Activated B cell treated with CpG ODN at 0.5 μM for 24 hours (primary cell): ENCODE data around the gene NT5C1A. TPM values are rescaled to one million over a fixed set of nuclear protein-coding genes. Genes with fewer than 3 reads are reported as not detected.

Experiments used
- ATAC-seq: fragments of 200-7000 bp; cut with Tn5 transposase; one replicate; pipeline ENCODE4 v1.10.0; 2021; ENCODE audit warnings: low read depth, mild to moderate bottlenecking, moderate library complexity
- CTCF ChIA-PET: fragments of 350-600 bp; sonication (Branson Sonifier 250); formaldehyde crosslinking; loops from one replicate; lab custom pipeline; 2021; ENCODE audit warnings: antibody characterized with exemption; lab: Charles Lee
- POLR2A ChIA-PET: fragments of 350-600 bp; sonication (Branson Sonifier 250); formaldehyde crosslinking; loops from one replicate; lab custom pipeline; 2021; ENCODE audit warnings: antibody characterized with exemption; lab: Charles Lee
- DNase-seq: peaks from one replicate; pipeline ENCODE4 v3.0.0; 2022
- H3K27ac Mint-ChIP-seq: one replicate; pipeline ENCODE4 v1.8.0; 2020; ENCODE audit warnings: mixed read lengths
- H3K27me3 Mint-ChIP-seq: one replicate; pipeline ENCODE4 v1.8.0; 2021; ENCODE audit warnings: mixed read lengths
- H3K36me3 Mint-ChIP-seq: one replicate; pipeline ENCODE4 v1.8.0; 2021; ENCODE audit warnings: low read depth, mixed read lengths
- H3K4me1 Mint-ChIP-seq: one replicate; pipeline ENCODE4 v1.8.0; 2021; ENCODE audit warnings: mixed read lengths
- H3K4me3 Mint-ChIP-seq: one replicate; pipeline ENCODE4 v1.8.0; 2020; ENCODE audit warnings: mild to moderate bottlenecking, mixed read lengths
- H3K9me3 Mint-ChIP-seq: one replicate; pipeline ENCODE4 v1.8.0; 2020; ENCODE audit warnings: mixed read lengths
- intact Hi-C: fragments of 100-400 bp; cut with micrococcal nuclease; formaldehyde crosslinking; loops from one replicate; pipeline ENCODE4 v1.15.1; 2024
- total RNA-seq: library from RNA; stranded (reverse); gene quantifications from 2 replicates; pipeline ENCODE4 v1.2.3, GENCODE V29; 2022
- TF ChIP-seq, protein P1 (sequence below): fragments of 200-600 bp; IDR thresholded peaks from one replicate; pipeline ENCODE4 v1.8.0; 2022; ENCODE audit warnings: antibody characterized with exemption, mild to moderate bottlenecking

The NT5C1A gene
- total RNA-seq, 1 donor from 2014 or later: not detected

GRCh38 chr1:39622427-39622826, 49.5 kb downstream of the NT5C1A start:
- CTCF ChIA-PET: no interaction called here
- intact Hi-C loops: no loop called here

DNA sequence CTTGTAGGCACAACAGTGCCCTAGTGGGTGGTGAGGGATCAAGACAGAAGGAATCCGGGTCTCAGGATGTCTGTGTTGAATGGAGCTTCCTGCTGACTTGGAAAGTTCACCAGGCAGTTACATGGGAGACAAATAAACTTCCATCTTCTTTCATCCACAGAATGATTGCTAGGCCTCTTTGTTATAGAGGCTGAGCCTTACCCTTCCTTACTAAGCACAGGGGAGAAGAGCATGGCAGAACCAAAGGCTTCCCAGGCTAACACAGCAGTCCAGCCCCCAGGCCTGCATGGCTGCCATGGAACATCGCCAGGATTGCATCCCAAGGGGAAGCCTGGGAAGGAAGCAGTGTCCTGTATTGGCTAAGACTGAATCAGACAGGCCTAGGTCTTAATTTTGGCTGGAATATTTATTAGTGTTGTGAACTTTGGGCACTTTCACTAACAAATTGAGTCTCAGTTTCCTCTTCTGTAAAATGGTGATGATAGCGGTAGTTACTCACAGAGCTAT, 51.2 kb downstream of the NT5C1A start:
- H3K4me3 Mint-ChIP-seq: no peak overlapping the region
- intact Hi-C loops: no loop called here
- ATAC-seq (no peak), DNase-seq (no peak)
- no peak overlapping the region for H3K27ac Mint-ChIP-seq
- POLR2A ChIA-PET: no interaction called here
- H3K9me3 Mint-ChIP-seq: no peaks in the 10 kb centered on the region
- H3K4me1 Mint-ChIP-seq: no peaks in the 10 kb centered on the region
- TF ChIP-seq, protein P1, sequence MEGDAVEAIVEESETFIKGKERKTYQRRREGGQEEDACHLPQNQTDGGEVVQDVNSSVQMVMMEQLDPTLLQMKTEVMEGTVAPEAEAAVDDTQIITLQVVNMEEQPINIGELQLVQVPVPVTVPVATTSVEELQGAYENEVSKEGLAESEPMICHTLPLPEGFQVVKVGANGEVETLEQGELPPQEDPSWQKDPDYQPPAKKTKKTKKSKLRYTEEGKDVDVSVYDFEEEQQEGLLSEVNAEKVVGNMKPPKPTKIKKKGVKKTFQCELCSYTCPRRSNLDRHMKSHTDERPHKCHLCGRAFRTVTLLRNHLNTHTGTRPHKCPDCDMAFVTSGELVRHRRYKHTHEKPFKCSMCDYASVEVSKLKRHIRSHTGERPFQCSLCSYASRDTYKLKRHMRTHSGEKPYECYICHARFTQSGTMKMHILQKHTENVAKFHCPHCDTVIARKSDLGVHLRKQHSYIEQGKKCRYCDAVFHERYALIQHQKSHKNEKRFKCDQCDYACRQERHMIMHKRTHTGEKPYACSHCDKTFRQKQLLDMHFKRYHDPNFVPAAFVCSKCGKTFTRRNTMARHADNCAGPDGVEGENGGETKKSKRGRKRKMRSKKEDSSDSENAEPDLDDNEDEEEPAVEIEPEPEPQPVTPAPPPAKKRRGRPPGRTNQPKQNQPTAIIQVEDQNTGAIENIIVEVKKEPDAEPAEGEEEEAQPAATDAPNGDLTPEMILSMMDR: no peak
- peaks cover 25% of the 10 kb centered on the region for H3K27me3 Mint-ChIP-seq
- no peaks in the 10 kb centered on the region for H3K36me3 Mint-ChIP-seq
- CTCF ChIA-PET: interaction anchor here (0.7 to 0.8 kb wide), 3 partner anchors 10 to 38 kb away, joined by 3 read pairs; no protein-coding TSS in a partner anchor

More at GRCh38 chr1:39622427-39622826, 49.5 kb downstream of the NT5C1A start:
- Mint-ChIP-seq H3K27me3 (peaks cover 15% of the 10 kb centered on the region), H3K9me3 (no peaks in the 10 kb centered on the region), H3K36me3 (no peaks in the 10 kb centered on the region), H3K4me1 (no peaks in the 10 kb centered on the region), H3K27ac (no peak overlapping the region), H3K4me3 (no peak overlapping the region)
- POLR2A ChIA-PET: no interaction called here
- DNase-seq: no peak
- TF ChIP-seq, protein P1: no peak
- ATAC-seq: no peak

DNA sequence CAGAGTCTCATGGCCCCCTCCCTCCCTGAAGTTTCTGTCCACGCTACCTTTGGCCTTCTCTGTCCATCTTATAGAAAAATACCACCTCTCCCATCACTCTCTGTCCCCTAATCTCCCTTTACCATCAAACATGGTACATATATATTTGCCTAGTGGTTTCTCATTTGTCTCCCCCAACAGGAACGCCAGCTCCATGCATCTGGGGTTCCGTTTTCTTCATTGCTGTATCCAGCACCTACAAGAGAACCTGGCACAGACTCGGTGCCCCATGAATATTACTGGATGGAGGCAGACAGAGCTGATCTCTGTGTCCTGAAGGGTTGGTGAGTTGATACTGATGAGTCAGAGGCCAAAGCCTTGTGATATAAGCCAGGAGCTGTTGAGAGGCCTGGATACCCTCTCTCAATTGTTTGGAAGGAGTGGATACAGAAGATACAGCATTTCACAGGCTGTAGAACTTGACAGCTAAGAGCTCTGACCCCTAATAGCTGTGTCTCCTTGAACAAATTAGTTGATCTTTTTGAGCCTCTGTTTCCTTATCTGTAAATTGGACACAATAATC, 54.3 kb downstream of the NT5C1A start:
- ChIA-PET POLR2A (no interaction called here), CTCF (interaction anchor here (1.2 kb wide), 1 partner anchor 11 kb away, joined by 4 read pairs; no protein-coding TSS in a partner anchor)
- ATAC-seq (no peak), DNase-seq (no peak)
- Mint-ChIP-seq H3K9me3 (no peaks in the 10 kb centered on the region), H3K36me3 (no peaks in the 10 kb centered on the region), H3K27ac (no peak overlapping the region), H3K4me3 (no peak overlapping the region), H3K27me3 (peaks cover 13% of the 10 kb centered on the region), H3K4me1 (no peaks in the 10 kb centered on the region)
- intact Hi-C loops: no loop called here
- TF ChIP-seq, protein P1: no peak

DNA sequence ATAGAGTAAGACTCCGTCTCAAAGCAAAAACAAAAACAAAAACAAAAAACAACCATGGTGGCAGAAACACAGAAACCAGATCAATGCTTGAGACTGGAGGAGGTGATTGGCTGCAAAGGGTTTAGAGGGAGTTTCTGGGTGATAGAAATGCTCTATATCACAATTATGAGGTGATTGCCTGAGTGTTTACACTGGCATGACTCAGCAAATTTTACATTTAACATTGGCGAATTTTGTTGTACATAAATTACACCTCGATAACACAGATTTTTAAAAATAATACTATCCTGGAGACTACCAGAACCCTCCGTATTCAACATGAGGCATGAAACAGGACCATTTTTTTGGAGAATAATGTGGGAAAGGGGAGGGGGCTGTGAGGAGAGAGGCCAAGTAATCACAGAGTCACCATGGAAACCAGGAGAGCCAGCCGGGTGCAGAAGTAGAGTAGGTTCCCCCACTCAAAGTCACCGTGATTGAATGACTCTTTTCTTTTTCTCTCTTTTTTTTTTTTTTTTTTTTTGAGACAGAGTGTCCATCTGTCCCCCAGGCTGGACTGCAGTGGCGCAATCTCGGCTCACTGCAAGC, 56.7 kb downstream of the NT5C1A start:
- H3K36me3 Mint-ChIP-seq: no peaks in the 10 kb centered on the region
- DNase-seq (no peak), ATAC-seq (no peak)
- ChIA-PET POLR2A (no interaction called here), CTCF (no interaction called here)
- no peaks in the 10 kb centered on the region for H3K9me3 Mint-ChIP-seq
- no peak overlapping the region for H3K4me3 Mint-ChIP-seq
- TF ChIP-seq, protein P1: no peak
- no peaks in the 10 kb centered on the region for H3K4me1 Mint-ChIP-seq
- no peak overlapping the region for H3K27ac Mint-ChIP-seq
- H3K27me3 Mint-ChIP-seq: peaks cover 11% of the 10 kb centered on the region
- intact Hi-C loops: no loop called here

- TF ChIP-seq, protein P1: no peak
- DNase-seq (no peak), ATAC-seq (no peak)
- H3K9me3 Mint-ChIP-seq: no peaks in the 10 kb centered on the region
- POLR2A ChIA-PET: no interaction called here
- no peak overlapping the region for H3K4me3 Mint-ChIP-seq
- no peaks in the 10 kb centered on the region for H3K36me3 Mint-ChIP-seq
- H3K27me3 Mint-ChIP-seq: peaks cover 15% of the 10 kb centered on the region
- CTCF ChIA-PET: interaction anchor here (1.5 kb wide), 1 partner anchor 33 kb away, joined by 5 read pairs; no protein-coding TSS in a partner anchor
- intact Hi-C loops: no loop called here
- H3K4me1 Mint-ChIP-seq: peaks cover 4% of the 10 kb centered on the region
- no peak overlapping the region for H3K27ac Mint-ChIP-seq
Observed at GRCh38 chr1:39614488-39614887, 57.4 kb downstream of the NT5C1A start.
